Measurements from ENCODE around the gene APEX1.

- TF ChIP-seq CTCF (IDR thresholded peaks at IDR 0.05): no peak
- no peak for TF ChIP-seq POLR2A (IDR thresholded peaks at IDR 0.05)
- TF ChIP-seq POLR2AphosphoS5 (IDR thresholded peaks at IDR 0.05): no peak
Measured at GRCh38 chr14:20460458-20461224, 5.6 kb downstream of the APEX1 start.
